Endothelial cell of umbilical vein (primary cell): ENCODE results near the gene TOX2. TPM values are rescaled to one million over a fixed set of nuclear protein-coding genes. Genes with fewer than 3 reads are reported as not detected.

Experiments used
- BruUV-seq: library from RNA; stranded (reverse); fragments of 400-500 nt; replicated peaks from 2 replicates; lab custom pipeline; 2021; lab: Mats Ljungman, UMichigan
- CTCF ChIA-PET: fragments of 300-600, 350-600 bp; sonication (Branson Sonifier 250); formaldehyde crosslinking; loops from one replicate; lab custom pipeline; 2021; ENCODE audit warnings: antibody characterized with exemption, inconsistent platforms; lab: Charles Lee
- POLR2A ChIA-PET: fragments of 300-600, 350-600 bp; sonication (Branson Sonifier 250); formaldehyde crosslinking; loops from one replicate; lab custom pipeline; 2021; ENCODE audit warnings: antibody characterized with exemption, inconsistent platforms; lab: Charles Lee
- DNase-seq: peaks from one replicate; pipeline ENCODE4 v3.0.0-alpha.2; 2011; ENCODE audit warnings: low read depth, low spot score
- FAIRE-seq: peaks from 2 replicates; lab custom pipeline; 2011; peaks lifted over from hg19 to GRCh38; lab: Jason Lieb, UNC
- H2AFZ ChIP-seq: 2 replicates; pipeline ENCODE4 v1.6.0; 2012; ENCODE audit warnings: low read depth, low read length, control low read depth, inconsistent platforms
- H3K27ac ChIP-seq: 2 replicates; pipeline ENCODE4 v1.5.1; 2011; ENCODE audit warnings: low read depth, mild to moderate bottlenecking, control low read depth, low read length, moderate library complexity; ENCODE audit not compliant: insufficient read depth
- H3K27me3 ChIP-seq, 2 experiments: 2 replicates each; pipeline versions ENCODE4 v1.6.0 to v1.6.1; 2011; ENCODE audit warnings: low read length in 2 of 2, mixed read lengths in 1 of 2; ENCODE audit not compliant: control insufficient read depth in 2 of 2, insufficient read depth in 2 of 2
- H3K36me3 ChIP-seq, 2 experiments: 2 replicates in 1 of 2; 3 replicates in 1 of 2; pipeline ENCODE4 v1.5.1; 2011; ENCODE audit warnings: low read length in 2 of 2, mild to moderate bottlenecking in 1 of 2, moderate library complexity in 1 of 2; ENCODE audit not compliant: control insufficient read depth in 2 of 2, insufficient read depth in 2 of 2; ENCODE audit errors: extremely low read depth in 1 of 2
- H3K4me1 ChIP-seq: 3 replicates; pipeline ENCODE4 v1.5.1; 2011; ENCODE audit warnings: mild to moderate bottlenecking, low read length; ENCODE audit not compliant: control insufficient read depth, insufficient read depth; ENCODE audit errors: extremely low read depth
- H3K4me2 ChIP-seq: 2 replicates; pipeline ENCODE4 v1.6.1; 2011; ENCODE audit warnings: low read length, control low read depth, mixed read lengths; ENCODE audit not compliant: insufficient read depth
- H3K4me3 ChIP-seq, 3 experiments: fragments of 200-600 bp in 1 of 3; sonication (generic), shearing (Covaris generic) in 1 of 3; replicated peaks in 1 of 3; 2 replicates each; pipeline ENCODE4 v1.5.1; 2011 to 2016; ENCODE audit warnings: control low read depth in 3 of 3, low read length in 3 of 3, mild to moderate bottlenecking in 2 of 3, inconsistent platforms in 1 of 3, low read depth in 1 of 3, moderate library complexity in 1 of 3; ENCODE audit not compliant: insufficient read depth in 1 of 3
- H3K79me2 ChIP-seq: 2 replicates; pipeline ENCODE4 v1.6.0; 2012; ENCODE audit warnings: low read length, inconsistent platforms; ENCODE audit not compliant: control insufficient read depth, insufficient read depth
- H3K9ac ChIP-seq: replicated peaks from 2 replicates; pipeline ENCODE3; 2011; ENCODE audit warnings: low read length, control low read depth; ENCODE audit not compliant: insufficient read depth; ENCODE audit errors: extremely low read depth
- H3K9me1 ChIP-seq: replicated peaks from 3 replicates; pipeline ENCODE4 v1.6.0; 2011; ENCODE audit warnings: mild to moderate bottlenecking, low read length; ENCODE audit not compliant: control insufficient read depth, insufficient read depth; ENCODE audit errors: extremely low read depth
- H3K9me3 ChIP-seq: replicated peaks from 2 replicates; pipeline ENCODE4 v1.5.1; 2012; ENCODE audit warnings: low read length, inconsistent platforms; ENCODE audit not compliant: control insufficient read depth, insufficient read depth
- H4K20me1 ChIP-seq: replicated peaks from 2 replicates; pipeline ENCODE3; 2011; ENCODE audit warnings: mild to moderate bottlenecking, low read length; ENCODE audit not compliant: control insufficient read depth, insufficient read depth; ENCODE audit errors: extremely low read depth
- EZH2 ChIP-seq: IDR thresholded peaks from 2 replicates; pipeline ENCODE4 v1.6.1; 2012; ENCODE audit warnings: borderline replicate concordance, low read depth, mild to moderate bottlenecking, moderate library complexity, low read length, inconsistent platforms; ENCODE audit not compliant: severe bottlenecking
- FOS ChIP-seq: IDR thresholded peaks from 2 replicates; pipeline ENCODE4 v1.6.1; 2011; ENCODE audit warnings: mild to moderate bottlenecking, low read length, moderate library complexity, borderline replicate concordance; ENCODE audit not compliant: insufficient read depth
- GATA2 ChIP-seq: IDR thresholded peaks from 2 replicates; pipeline ENCODE4 v1.7.0; 2011; ENCODE audit warnings: low read depth, mild to moderate bottlenecking, moderate library complexity, mixed read lengths, low read length; ENCODE audit not compliant: insufficient read length, insufficient read depth
- JUN ChIP-seq: IDR thresholded peaks from 2 replicates; pipeline ENCODE4 v1.6.1; 2011; ENCODE audit warnings: borderline replicate concordance, low read depth; ENCODE audit not compliant: insufficient read length, insufficient read depth
- MYC ChIP-seq: IDR thresholded peaks from one replicate; pipeline ENCODE4 v1.6.1; 2011; ENCODE audit warnings: mild to moderate bottlenecking, low read depth, low read length
- POLR2A ChIP-seq: IDR thresholded peaks from 2 replicates; pipeline ENCODE4 v1.6.1; 2012; ENCODE audit warnings: low read depth, mild to moderate bottlenecking, control low read depth, low read length
- POLR2AphosphoS5 ChIP-seq: IDR thresholded peaks from 2 replicates; pipeline ENCODE4 v1.6.1; 2012; ENCODE audit warnings: low read depth, mild to moderate bottlenecking, control low read depth, low read length, moderate library complexity; ENCODE audit not compliant: insufficient read depth
- dilution Hi-C: fragments of 300-500 bp; cut with MboI; formaldehyde crosslinking; loops from one replicate; pipeline ENCODE4 v1.15.0; 2019; ENCODE audit warnings: low sequenced_read_pairs; ENCODE audit not compliant: extremely low pct_ligation_motif_present
- intact Hi-C: fragments of 100-400 bp; cut with micrococcal nuclease; formaldehyde crosslinking; loops from one replicate; pipeline ENCODE4 v1.10.0; 2022
- polyA plus RNA-seq, 4 experiments: library from polyadenylated mRNA; depleted of rRNA in 3 of 4; stranded (reverse) in 3 of 4; unstranded in 1 of 4; fragments of >200 nt; gene quantifications; 2 replicates each; pipeline versions ENCODE4 v1.2.1 to v1.2.3, GENCODE V29; 2011 to 2012; ENCODE audit warnings: missing spikeins in 1 of 4
- total RNA-seq: library from RNA; stranded (reverse); gene quantifications from 2 replicates; pipeline ENCODE4 v1.2.3, GENCODE V29; 2021
- TF ChIP-seq, protein P1 (sequence below), 2 donors: IDR thresholded peaks; 1 replicate in 1 of 2; 2 replicates in 1 of 2; pipeline ENCODE4 v1.5.1; 2011; ENCODE audit warnings: low read length in 2 of 2, mild to moderate bottlenecking in 2 of 2, moderate library complexity in 2 of 2, control low read depth in 1 of 2, inconsistent platforms in 1 of 2, low read depth in 1 of 2; ENCODE audit not compliant: insufficient read depth in 1 of 2; ENCODE audit errors: extremely low read depth in 1 of 2
- TF ChIP-seq, protein P2 (sequence below): IDR thresholded peaks from 2 replicates; pipeline ENCODE4 v1.6.1; 2011; ENCODE audit not compliant: insufficient read depth, insufficient read length

TOX2 gene
- total and polyA plus RNA-seq, 2 donors (not counting 3 experiments of a cell fraction or from before 2014, with no cell fraction given) = 7.0 to 18.6 TPM

DNA sequence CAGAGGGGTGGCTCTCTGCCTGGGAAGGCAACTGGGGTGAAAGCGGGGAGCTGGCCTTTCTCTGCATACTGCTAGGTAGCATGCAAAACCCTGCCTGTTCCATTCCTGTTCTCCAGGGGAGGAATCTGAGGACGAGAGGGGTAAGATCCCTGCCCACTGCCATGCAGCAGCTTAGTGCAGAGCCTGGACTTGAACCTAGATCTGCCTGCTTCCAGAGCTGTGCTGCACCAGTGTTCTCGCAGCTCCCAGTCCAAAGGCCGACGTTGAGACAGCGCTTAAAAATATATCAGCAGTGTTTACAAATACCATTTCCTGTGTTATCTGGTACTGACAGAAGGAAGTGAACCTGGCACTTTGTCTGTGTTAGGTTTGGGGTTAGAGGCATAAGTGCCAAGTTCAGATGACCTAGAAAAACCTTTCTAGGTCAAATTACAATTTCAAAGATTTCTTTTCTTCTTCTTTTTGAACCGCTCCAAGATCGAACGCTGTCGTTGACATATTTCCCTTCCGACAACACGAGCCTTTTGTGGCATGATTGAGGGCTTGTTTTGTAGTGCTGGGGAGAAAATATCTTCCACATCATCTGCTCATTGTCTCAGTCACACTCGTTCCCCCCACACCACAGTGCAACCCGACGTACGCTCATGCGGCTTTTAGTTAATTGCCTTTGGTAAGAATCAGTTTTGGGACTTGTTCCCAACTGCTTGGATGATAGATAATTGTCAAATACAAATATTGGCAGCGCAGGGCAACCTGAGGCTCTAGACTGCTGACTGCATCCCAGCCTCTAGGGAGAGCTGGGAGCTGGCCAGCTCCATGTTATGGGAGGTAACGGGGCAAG is 44.6 kb downstream of the TOX2 start:
- BruUV-seq = no TSS peak
- DNase-seq = peak; percentile 52
- no peaks in the 10 kb centered on the region for H3K27me3 ChIP-seq
- peak; percentile 74 for FAIRE-seq
- no peaks in the 10 kb centered on the region for H3K36me3 ChIP-seq
- POLR2A ChIA-PET = no interaction called here
- CTCF ChIA-PET = interaction anchor here (0.9 to 2.0 kb wide), 6 partner anchors 17 to 121 kb away, joined by 3 to 10 read pairs (median 4); no protein-coding TSS in a partner anchor
- H3K4me3 ChIP-seq = no peak overlapping the region
- dilution Hi-C loops = no loop called here
- H3K27ac ChIP-seq = peak overlapping the region; percentile 13
- H3K9me3 ChIP-seq = no peaks in the 10 kb centered on the region
- no peak overlapping the region for H2AFZ ChIP-seq
- peaks cover 36% of the 10 kb centered on the region for H3K4me1 ChIP-seq
- no peaks in the 10 kb centered on the region for H3K9me1 ChIP-seq
- H3K79me2 ChIP-seq = no peaks in the 10 kb centered on the region
- peak; percentile 24 for TF ChIP-seq POLR2AphosphoS5
- TF ChIP-seq FOS = no peak
- TF ChIP-seq MYC = no peak
- TF ChIP-seq POLR2A = no peak
- TF ChIP-seq JUN = no peak
- TF ChIP-seq, protein P1, sequence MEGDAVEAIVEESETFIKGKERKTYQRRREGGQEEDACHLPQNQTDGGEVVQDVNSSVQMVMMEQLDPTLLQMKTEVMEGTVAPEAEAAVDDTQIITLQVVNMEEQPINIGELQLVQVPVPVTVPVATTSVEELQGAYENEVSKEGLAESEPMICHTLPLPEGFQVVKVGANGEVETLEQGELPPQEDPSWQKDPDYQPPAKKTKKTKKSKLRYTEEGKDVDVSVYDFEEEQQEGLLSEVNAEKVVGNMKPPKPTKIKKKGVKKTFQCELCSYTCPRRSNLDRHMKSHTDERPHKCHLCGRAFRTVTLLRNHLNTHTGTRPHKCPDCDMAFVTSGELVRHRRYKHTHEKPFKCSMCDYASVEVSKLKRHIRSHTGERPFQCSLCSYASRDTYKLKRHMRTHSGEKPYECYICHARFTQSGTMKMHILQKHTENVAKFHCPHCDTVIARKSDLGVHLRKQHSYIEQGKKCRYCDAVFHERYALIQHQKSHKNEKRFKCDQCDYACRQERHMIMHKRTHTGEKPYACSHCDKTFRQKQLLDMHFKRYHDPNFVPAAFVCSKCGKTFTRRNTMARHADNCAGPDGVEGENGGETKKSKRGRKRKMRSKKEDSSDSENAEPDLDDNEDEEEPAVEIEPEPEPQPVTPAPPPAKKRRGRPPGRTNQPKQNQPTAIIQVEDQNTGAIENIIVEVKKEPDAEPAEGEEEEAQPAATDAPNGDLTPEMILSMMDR (IDR thresholded peaks at IDR 0.05; ENCODE audit: extremely low read depth in 1 of 2, insufficient read depth in 1 of 2, low read depth in 1 of 2, low read length in 2 of 2) = no peak
- TF ChIP-seq, protein P2, sequence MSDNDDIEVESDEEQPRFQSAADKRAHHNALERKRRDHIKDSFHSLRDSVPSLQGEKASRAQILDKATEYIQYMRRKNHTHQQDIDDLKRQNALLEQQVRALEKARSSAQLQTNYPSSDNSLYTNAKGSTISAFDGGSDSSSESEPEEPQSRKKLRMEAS = no peak
- TF ChIP-seq EZH2 = no peak
- peak; percentile 57 for TF ChIP-seq GATA2
- intact Hi-C loops = loop anchor here (10.0 kb wide), 1 partner anchor 256 kb away; the partner anchor contains the start of gene OSER1
- H3K4me2 ChIP-seq = no peak overlapping the region
- H3K9ac ChIP-seq = no peak overlapping the region
- H4K20me1 ChIP-seq = no peaks in the 10 kb centered on the region
